ENCODE measurements around the gene C6orf52.
"Not testable (repeated sequence)": the region's sequence is repeated elsewhere in the genome, so short reads cannot be mapped to it uniquely, and the experiment has no call there.

C6orf52 gene

GRCh38 chr6:10694302-10695085 is at the start of gene C6orf52, which contains the start of gene PAK1IP1:
TSS of gene C6orf52 (minus strand) at chr6:10694616. CDS start at chr6:10687550, 7,066 bp downstream.
TSS of gene PAK1IP1 (plus strand) at chr6:10694972. CDS start at chr6:10694986, 14 bp downstream.
- DNase-seq: peak; percentile 93

GRCh38 chr6:10743515-10743914 is 49.1 kb upstream of the C6orf52 start:
- no peak for DNase-seq

- no peak for DNase-seq
These were observed 47.8 kb upstream of the C6orf52 start for GRCh38 chr6:10742251-10742650.

DNA sequence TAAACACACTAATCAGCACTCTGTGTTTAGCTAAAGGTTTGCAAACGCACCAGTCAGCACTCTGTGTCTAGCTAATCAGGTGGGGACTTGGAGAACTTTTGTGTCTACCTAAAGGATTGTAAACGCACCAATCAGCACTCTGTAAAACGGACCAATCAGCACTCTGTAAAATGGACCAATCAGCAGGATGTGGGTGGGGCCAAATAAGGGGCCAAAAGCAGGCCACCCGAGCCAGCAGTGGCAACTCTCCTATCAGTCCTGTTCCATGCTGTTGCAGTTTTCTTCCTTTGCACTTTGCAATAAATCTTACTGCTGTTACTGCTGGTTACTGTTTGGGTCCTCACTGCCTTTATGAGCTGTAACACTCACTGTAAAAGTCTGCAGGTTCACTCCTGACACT is 47.2 kb upstream of the C6orf52 start:
- DNase-seq: not testable (repeated sequence)

DNA sequence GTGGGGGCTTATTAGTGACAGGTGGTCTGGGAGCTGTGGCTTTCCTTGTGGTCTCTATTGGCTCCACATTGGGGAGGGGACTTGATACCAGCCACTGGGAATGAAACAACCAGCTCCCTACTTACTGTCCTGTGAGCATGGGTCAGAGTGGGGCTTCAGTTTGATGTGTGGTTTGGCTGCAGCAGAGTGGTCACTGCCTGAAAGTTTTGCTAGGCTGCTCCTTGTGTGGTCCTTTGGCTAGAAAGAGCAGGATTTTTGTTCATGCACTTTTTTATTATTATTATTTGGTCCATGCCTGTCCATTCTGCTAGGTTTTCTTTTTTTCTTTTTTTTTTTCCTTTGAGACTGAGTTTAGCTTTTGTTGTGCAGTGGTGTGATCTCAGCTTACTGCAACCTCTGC is 45.6 kb upstream of the C6orf52 start:
- no peak for DNase-seq

DNA sequence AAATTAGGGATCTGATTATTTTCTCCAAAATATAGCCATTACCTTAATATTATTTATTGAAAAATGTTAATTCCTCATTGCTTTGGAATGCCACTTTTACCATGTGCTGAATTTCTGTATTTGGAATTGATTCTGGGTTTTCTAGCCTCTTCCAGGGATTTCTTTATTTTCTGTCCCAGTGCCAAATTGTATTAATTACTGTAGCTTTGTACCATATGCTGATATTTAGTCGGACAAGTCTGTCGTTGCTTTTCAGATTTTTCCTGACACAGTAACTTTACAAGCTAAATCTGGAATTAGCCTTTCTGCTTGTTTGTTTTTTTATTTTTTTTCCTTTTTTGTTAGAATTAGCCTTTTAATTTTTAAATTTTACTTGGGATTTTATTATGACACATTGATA is 42.3 kb upstream of the C6orf52 start:
- DNase-seq: no peak

- no peak for DNase-seq
These were observed 39.4 kb upstream of the C6orf52 start for GRCh38 chr6:10733863-10734262.

- DNase-seq: peak; percentile 40
These were observed 38.8 kb upstream of the C6orf52 start for GRCh38 chr6:10733151-10733715.

DNA sequence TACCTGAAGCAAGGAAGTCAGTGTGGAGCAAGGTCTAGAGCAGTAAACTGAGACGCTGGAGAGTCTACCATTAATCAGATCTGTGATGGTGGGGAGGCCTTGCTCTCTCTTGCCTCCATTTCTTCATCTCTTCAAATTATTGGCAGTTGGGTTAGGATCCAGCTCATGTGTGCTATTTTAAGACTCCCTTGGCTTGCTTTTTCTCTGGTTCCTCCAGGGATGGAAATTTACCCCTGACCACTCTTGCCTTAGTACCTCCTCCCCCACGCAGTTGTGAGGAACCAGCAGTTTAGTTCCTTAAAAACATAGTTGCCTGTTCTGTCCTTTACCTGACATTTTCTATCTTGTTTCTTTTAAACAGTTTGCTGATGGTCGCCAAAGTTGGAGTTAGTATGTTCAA is 35.8 kb upstream of the C6orf52 start:
- no peak for DNase-seq

DNA sequence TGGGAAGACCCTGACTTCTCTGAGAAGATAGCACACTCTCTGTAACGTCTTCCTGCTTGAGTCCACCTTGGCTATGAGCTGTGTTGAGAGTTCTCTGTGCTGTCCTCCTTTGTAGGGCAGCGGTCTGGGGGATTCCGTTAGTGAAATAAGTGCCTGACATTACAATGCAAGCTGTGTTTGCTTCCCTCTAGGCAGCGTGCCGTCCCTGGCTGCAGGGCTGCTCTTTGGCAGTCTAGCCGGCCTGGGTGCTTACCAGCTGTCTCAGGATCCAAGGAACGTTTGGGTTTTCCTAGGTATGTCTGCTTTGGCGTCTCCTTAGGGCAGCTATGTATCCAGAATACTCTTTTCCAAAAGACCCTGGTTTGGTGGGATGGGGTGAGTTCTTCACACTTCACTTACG is 31.3 kb upstream of the C6orf52 start:
- DNase-seq: no peak

GRCh38 chr6:10725044-10725443 is 30.6 kb upstream of the C6orf52 start:
- no peak for DNase-seq

GRCh38 chr6:10723567-10723881 is 29.1 kb upstream of the C6orf52 start:
- DNase-seq: no peak

- DNase-seq: peak; percentile 83
These were observed 28.6 kb upstream of the C6orf52 start, which contains the start of gene TMEM14C for GRCh38 chr6:10722820-10723566. TSS of gene TMEM14C (plus strand) at chr6:10723070. CDS start at chr6:10724614, 1,544 bp downstream.

DNA sequence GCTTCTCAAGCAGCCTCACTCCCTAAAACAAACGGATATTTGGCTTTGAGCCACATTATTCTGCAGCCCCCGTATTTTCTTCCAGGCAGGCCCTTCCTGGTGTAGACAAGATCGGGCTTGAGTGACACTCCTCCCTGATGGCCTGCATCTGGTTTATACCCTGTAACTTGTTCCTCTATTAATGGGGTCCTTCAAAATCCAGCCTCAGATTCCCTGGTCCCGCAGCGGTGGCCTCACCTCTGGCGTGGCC is 28.1 kb upstream of the C6orf52 start:
- DNase-seq: no peak

GRCh38 chr6:10721850-10722569 is 27.6 kb upstream of the C6orf52 start:
- no peak for DNase-seq

- peak; percentile 30 for DNase-seq
These were observed 26.8 kb upstream of the C6orf52 start for GRCh38 chr6:10720960-10721849.

GRCh38 chr6:10720265-10720959 is 26.0 kb upstream of the C6orf52 start:
- peak; percentile 67 for DNase-seq

DNA sequence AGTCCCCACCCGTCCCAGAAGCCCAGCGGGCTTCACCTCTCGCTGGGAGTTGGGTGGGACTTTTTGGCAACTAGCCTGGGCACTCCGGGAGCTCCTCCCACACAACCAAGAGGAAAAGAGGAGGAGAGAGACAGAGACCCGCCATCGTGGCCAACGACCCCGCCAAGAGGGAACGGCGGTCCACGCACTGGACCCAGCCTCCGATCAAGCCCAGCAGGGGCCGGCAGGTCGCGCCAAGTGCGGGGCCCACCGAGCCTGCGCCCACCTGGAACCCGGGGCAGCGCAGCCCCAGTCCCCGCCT is 25.5 kb upstream of the C6orf52 start:
- DNase-seq: no peak

GRCh38 chr6:10719296-10719963 is 25.0 kb upstream of the C6orf52 start:
- DNase-seq: peak; percentile 61

DNA sequence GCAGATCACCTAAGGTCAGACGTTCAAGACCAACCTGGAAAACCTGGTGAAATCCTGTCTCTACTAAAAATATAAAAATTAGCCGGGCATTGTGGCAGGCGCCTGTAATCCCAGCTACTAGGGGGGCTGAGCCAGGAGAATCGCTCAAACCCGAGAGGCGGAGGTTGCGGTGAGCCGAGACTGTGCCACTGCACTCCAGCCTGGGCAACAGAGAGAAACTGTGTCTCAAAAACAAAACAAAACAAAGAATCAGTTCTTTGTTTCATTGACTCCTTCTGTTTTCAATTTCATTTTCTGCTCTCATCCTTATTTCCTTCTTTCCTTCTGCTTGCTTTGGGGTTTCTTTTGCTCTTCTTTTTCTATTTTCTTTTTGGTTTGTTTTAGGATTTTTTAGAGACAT is 19.5 kb upstream of the C6orf52 start:
- no peak for DNase-seq

- no peak for DNase-seq
These were observed 2.2 kb upstream of the C6orf52 start for GRCh38 chr6:10696655-10697054.
